Measurements from ENCODE around the gene ADAMTS2. TPM values are rescaled to one million over a fixed set of nuclear protein-coding genes. Genes with fewer than 3 reads are reported as not detected.

ADAMTS2 gene
- total and polyA plus RNA-seq, 2 of the 4 experiments (the other 2 are of a cell fraction) = 19.0 to 58.8 TPM

GRCh38 chr5:179115845-179116524 is 229.3 kb downstream of the ADAMTS2 start:
- H3K4me1 ChIP-seq (ENCODE audit: control insufficient read depth, insufficient read depth, low read length) = no peaks in the 10 kb centered on the region
- peaks cover 36% of the 10 kb centered on the region for H3K9me3 ChIP-seq (ENCODE audit: control insufficient read depth, insufficient read depth, low read length)
- CTCF ChIA-PET = no interaction called here
- no TSS peak for BruUV-seq (replicated peaks)
- no peak overlapping the region for H4K5ac ChIP-seq (ENCODE audit: low read depth, low read length)
- H3K14ac ChIP-seq (replicated peaks; ENCODE audit: low read depth, low read length) = no peak overlapping the region
- H4K20me1 ChIP-seq (ENCODE audit: insufficient read depth, low read length) = no peaks in the 10 kb centered on the region
- H3K9ac ChIP-seq (ENCODE audit: low read depth, low read length) = no peak overlapping the region
- intact Hi-C loops (cut with micrococcal nuclease) = no loop called here
- H3K9me1 ChIP-seq (ENCODE audit: insufficient read depth, low read length) = no peaks in the 10 kb centered on the region
- no peak overlapping the region for H2BK120ac ChIP-seq (ENCODE audit: low read depth, low read length)
- in situ Hi-C loops (cut with MboI; ENCODE audit: low sequenced_read_pairs) = no loop called here
- no peak overlapping the region for H2AK9ac ChIP-seq (replicated peaks; ENCODE audit: low read depth, low read length, poor library complexity)
- H3K4me2 ChIP-seq (ENCODE audit: low read depth, low read length) = no peak overlapping the region
- TF ChIP-seq CEBPB (IDR thresholded peaks at IDR 0.05; ENCODE audit: low read depth, low read length) (no peak), FOS (IDR thresholded peaks at IDR 0.05; ENCODE audit: low read depth, low read length) (no peak), RCOR1 (IDR thresholded peaks at IDR 0.05; ENCODE audit: insufficient replicate concordance, low read length) (no peak), MAZ (IDR thresholded peaks at IDR 0.05; ENCODE audit: borderline replicate concordance, low read depth, low read length) (no peak), USF2 (IDR thresholded peaks at IDR 0.05; ENCODE audit: low read depth, low read length) (no peak), SMC3 (IDR thresholded peaks at IDR 0.05; ENCODE audit: low read depth, low read length) (no peak), ELK1 (IDR thresholded peaks at IDR 0.05; ENCODE audit: borderline replicate concordance, low read depth, low read length) (no peak), POLR2A (IDR thresholded peaks at IDR 0.05; ENCODE audit: low read depth, low read length) (no peak), RFX5 (IDR thresholded peaks at IDR 0.05; ENCODE audit: low read depth, low read length) (no peak), CHD1 (IDR thresholded peaks at IDR 0.05; ENCODE audit: low read depth, low read length) (no peak), MAFK (IDR thresholded peaks at IDR 0.05; ENCODE audit: low read depth, low read length) (no peak), NFE2L2 (IDR thresholded peaks at IDR 0.05; ENCODE audit: low read depth, low read length) (no peak), BHLHE40 (IDR thresholded peaks at IDR 0.05; ENCODE audit: low read depth, low read length) (no peak), MXI1 (IDR thresholded peaks at IDR 0.05; ENCODE audit: borderline replicate concordance, low read depth, low read length) (no peak), RAD21 (IDR thresholded peaks at IDR 0.05; ENCODE audit: low read length) (no peak), CTCF (conservative IDR thresholded peaks at IDR 0.05; ENCODE audit: low read depth, low read length) (no peak)
- H2AFZ ChIP-seq (replicated peaks; ENCODE audit: low read length, poor library complexity) = no peak overlapping the region
- no peak for DNase-seq
- no peak overlapping the region for H3K4ac ChIP-seq (ENCODE audit: low read depth, low read length)
- H2AK5ac ChIP-seq (ENCODE audit: low read depth, low read length) = no peak overlapping the region
- H3K18ac ChIP-seq (ENCODE audit: low read depth, low read length) = no peak overlapping the region
- no peak overlapping the region for H3K23ac ChIP-seq (ENCODE audit: low read depth, low read length)
- no peak for ATAC-seq (ENCODE audit: low read depth)
- no peaks in the 10 kb centered on the region for H3K79me1 ChIP-seq (ENCODE audit: low read depth in 1 of 2, low read length in 2 of 2)
- no peak overlapping the region for H2BK15ac ChIP-seq (ENCODE audit: low read depth, low read length)
- H2BK5ac ChIP-seq (ENCODE audit: low read depth, low read length, poor library complexity, severe bottlenecking) = no peak overlapping the region
- H4K91ac ChIP-seq (ENCODE audit: insufficient read depth, low read depth, low read length) = no peak overlapping the region
- H4K8ac ChIP-seq (ENCODE audit: low read depth in 2 of 2, low read length in 2 of 2) = no peak overlapping the region
- no peak overlapping the region for H3K56ac ChIP-seq (ENCODE audit: extremely low read depth, insufficient read depth, low read length)
- H3K27me3 ChIP-seq (ENCODE audit: control insufficient read depth, insufficient read depth, low read length) = no peaks in the 10 kb centered on the region
- H3K4me3 ChIP-seq (ENCODE audit: insufficient read depth, low read depth, low read length) = no peak overlapping the region
- no peak overlapping the region for H3K27ac ChIP-seq (ENCODE audit: insufficient read depth, low read length)
- no peak overlapping the region for H2BK20ac ChIP-seq (ENCODE audit: low read depth, low read length)
- peaks cover 14% of the 10 kb centered on the region for H3K36me3 ChIP-seq (ENCODE audit: control insufficient read depth, insufficient read depth, low read length)
- WGBS, 2 experiments (ENCODE audit: extremely low coverage in 2 of 2, insufficient read length in 1 of 2) = 100% methylated on average over 1 of the region's 9 CpGs; no CpG with 5 or more reads in 1 of the 2 experiments
- dilution Hi-C loops (cut with HindIII; ENCODE audit: low sequenced_read_pairs, unreplicated experiment) = no loop called here
- POLR2A ChIA-PET (ENCODE audit: unreplicated experiment) = no interaction called here
